Fibroblast of pulmonary artery (primary cell): ENCODE data around the gene IL11RA.

Experiments
- DNase-seq: peaks from one replicate; pipeline ENCODE4 v3.0.0-alpha.2; 2010; ENCODE audit warnings: low read depth
- H3K4me3 ChIP-seq: replicated peaks from 2 replicates; pipeline ENCODE4 v1.5.1; 2011; ENCODE audit warnings: low read depth, mild to moderate bottlenecking, control low read depth, low read length, moderate library complexity
- CTCF ChIP-seq: IDR thresholded peaks from 2 replicates; pipeline ENCODE4 v1.5.1; 2011; ENCODE audit warnings: mild to moderate bottlenecking, control low read depth, low read length, inconsistent platforms; ENCODE audit errors: missing control alignments

IL11RA gene

DNA sequence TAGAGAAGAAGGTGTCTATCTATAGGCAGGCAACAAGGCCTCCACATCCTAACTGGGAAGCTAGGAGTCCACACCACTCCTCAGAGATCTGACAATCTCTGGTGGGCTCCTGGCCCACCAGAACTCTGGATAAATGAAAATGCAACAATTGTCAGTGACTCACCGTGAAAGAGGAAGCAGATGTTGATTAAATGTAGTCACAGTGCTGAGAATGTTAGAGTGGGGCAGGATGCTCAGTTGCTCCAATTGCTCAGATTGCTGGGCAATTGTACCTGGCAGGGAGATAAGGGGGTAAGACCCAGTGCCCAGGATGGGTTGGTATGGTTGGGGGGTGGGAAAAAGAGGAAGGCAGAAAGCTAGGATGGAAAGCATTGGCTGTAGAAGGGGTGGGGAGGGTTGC lies 34.7 kb downstream of the IL11RA start:
- TF ChIP-seq CTCF, result no peak
- DNase-seq, result no peak
- no peak overlapping the region for H3K4me3 ChIP-seq

DNA sequence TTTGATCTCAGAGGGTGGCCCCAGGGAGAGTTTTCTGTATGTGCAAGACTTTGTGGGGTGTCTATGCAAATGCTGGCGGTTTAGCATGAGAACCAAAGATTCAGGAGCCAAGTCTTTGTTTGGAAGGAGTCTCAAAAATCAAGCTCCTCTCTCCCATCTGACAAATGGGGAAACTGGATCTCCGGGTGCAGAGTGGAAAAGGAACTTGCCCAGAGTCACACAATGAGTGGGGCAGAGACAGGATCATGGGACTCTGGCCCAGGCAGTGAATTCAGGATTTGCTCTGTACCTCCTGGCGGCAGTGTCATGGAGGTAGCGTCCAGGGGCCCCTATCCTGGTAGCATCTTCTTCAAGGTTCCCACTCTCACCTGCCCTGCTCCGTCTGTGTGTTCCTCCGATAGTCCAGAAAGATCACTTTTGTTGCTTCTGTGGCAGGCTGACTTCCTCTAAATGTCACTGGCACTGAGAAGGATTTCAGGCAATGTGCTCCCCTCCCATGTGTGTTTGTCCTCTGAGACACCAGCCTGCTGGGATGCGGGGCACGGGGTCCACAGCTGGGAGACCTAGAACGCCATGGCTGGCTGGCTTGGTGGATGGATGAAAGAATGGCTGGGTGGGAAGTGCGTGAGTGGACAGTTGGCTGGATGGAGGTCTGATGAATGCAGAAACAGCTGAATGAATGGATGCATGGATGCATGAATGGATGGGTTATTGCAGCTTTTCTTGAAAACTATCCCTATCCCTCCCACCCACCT lies 35.5 kb downstream of the IL11RA start:
- no peak for TF ChIP-seq CTCF
- DNase-seq, result no peak
- H3K4me3 ChIP-seq, result no peak overlapping the region

DNA sequence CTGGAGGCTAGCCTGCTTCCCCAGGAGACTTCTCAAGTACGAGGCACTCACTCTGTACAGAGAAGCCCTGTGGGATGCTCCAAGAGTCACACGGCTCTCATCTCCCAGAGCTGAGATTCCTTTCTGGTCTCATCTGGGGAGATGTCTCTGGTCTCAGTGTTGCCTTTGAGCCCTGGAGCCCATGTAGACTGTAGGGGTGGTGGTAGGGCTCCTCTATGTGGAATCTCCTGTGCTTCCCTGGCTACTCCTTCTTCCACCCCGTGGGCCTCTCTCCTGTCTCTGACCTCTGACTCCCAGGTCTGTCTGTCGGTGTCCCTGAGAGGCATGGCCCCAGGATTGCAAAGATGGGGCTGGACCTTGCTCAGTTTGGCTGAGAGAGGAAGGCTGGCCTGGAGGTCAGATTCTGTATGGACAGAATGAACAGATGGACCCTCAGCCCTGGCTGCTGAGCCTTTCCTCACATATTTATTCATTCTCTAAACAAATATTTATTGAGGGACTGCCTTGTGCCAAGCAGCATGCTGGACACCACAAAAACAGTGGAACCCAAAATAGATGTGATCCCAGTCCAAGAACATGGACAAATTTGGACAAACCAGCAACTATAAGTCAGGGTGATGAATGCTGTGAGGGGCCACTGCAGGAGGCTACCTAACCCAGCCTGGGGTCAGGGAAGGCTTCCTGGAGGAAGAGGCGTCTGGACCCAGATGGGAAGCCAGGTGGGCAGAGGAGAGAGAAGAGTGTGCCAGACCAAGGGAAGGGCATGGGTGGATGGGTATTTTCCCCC lies 36.5 kb downstream of the IL11RA start:
- TF ChIP-seq CTCF, result no peak
- no peak for DNase-seq
- H3K4me3 ChIP-seq, result no peak overlapping the region

DNA sequence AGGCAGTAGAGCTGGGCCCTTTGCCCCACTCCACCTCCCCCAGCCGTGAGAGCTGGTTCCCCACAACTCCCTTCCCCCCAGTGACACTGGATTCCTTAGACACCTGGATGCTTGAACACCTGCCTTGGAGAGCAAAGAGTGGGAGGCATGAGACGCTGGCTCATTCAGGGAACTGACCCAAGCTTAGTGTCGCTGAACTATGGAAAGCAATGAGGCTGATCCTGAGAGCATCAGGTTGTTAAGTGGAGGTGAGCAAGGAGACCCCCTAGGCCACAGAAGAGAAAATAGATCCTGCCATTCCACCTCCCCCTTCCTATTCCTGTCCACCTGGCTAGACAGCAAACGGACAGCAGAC lies 37.1 kb downstream of the IL11RA start:
- no peak for DNase-seq
- TF ChIP-seq CTCF, result no peak
- H3K4me3 ChIP-seq, result no peak overlapping the region

DNA sequence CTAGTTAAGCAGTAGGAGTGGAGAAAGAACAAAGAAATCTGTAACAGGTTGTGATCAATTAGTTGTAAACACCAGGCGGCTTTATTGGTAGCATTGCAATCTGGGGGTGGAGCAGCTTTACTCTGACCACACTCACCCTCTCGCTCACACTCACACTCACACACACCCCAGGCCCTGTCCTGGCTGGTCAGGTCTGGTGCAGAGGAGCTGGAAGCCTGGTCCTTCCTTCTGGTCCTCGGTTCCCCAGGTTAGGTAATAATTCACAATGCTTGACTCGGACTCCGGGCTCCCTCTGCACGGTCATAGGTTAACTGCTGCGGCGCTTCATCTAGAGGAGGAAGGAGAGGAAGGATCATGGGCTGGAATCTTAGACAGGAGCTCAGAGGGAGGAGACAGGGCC lies 37.5 kb downstream of the IL11RA start:
- no peak overlapping the region for H3K4me3 ChIP-seq
- no peak for TF ChIP-seq CTCF
- DNase-seq, result no peak

- no peak for TF ChIP-seq CTCF
- no peak within 1 kb of the TSS for H3K4me3 ChIP-seq
- no peak for DNase-seq
Measured at GRCh38 chr9:34690983-34691935, 39.3 kb downstream of the IL11RA start, which contains the start of gene CCL19. CCL19 (minus strand) TSS chr9:34691276; CDS start chr9:34691139, 137 bp downstream.
